GM06990 (cell line): ENCODE results near the gene STK11IP.

ENCODE experiments used
- DNase-seq: peaks from one replicate; pipeline ENCODE4 v3.0.0-alpha.2; 2011; ENCODE audit not compliant: insufficient read length; ENCODE audit errors: extremely low read depth
- H3K27me3 ChIP-seq: replicated peaks from 2 replicates; pipeline ENCODE4 v1.6.0; 2011; ENCODE audit warnings: low read length; ENCODE audit not compliant: control insufficient read depth, insufficient read depth
- H3K36me3 ChIP-seq: 2 replicates; pipeline ENCODE4 v1.5.1; 2011; ENCODE audit warnings: low read length; ENCODE audit not compliant: control insufficient read depth, insufficient read depth
- H3K4me3 ChIP-seq: replicated peaks from 2 replicates; pipeline ENCODE4 v1.5.1; 2011; ENCODE audit warnings: low read depth, mild to moderate bottlenecking, control low read depth, low read length
- TF ChIP-seq, protein P1 (sequence below): IDR thresholded peaks from 2 replicates; pipeline ENCODE4 v1.5.1; 2011; ENCODE audit warnings: low read length, control low read depth, mild to moderate bottlenecking, inconsistent platforms; ENCODE audit not compliant: insufficient read depth, poor library complexity, severe bottlenecking

STK11IP gene

DNA sequence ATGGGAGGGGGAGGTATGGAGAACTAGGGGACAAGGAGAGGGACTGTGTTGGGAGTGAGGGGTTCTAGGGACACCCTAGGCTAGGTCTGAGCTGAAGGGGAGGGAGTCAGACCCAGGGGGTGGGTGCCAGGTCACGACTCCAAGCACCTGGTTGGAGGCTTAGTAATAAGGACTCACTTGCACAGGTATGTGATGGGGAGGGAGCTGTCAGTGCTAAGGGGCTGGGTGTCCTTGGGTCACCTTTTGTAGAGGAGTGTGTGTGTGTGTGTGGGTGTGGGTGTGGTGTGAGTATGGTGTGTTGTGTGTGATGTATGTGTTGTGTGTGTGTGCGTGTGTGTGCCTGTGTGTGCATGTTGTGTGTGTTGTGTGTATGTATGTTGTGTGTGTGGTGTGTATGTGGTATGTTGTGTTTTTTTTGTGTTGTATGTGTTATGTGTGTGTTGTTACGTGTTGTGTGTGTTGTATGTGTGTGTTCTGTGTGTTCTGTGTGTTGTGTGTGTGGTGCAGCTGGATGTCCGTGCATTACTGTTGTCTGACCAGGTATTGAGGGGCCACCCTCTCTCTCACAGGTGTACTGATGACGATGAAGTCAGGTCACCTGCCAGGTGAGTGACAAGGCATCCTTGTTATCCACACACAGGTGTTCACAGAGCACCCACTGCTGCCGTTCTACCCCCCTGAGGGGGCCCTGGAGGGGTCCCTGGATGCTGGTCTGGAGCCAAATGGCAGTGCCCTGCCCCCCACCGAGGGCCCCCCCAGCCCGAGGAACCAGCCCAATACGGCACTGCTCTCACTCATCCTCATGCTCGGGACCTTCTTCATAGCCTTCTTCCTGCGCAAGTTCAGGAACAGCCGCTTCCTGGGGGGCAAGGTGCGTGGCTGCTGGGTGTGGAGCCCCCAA, 39.5 kb downstream of the STK11IP start:
- no peaks in the 10 kb centered on the region for H3K36me3 ChIP-seq
- TF ChIP-seq, protein P1, sequence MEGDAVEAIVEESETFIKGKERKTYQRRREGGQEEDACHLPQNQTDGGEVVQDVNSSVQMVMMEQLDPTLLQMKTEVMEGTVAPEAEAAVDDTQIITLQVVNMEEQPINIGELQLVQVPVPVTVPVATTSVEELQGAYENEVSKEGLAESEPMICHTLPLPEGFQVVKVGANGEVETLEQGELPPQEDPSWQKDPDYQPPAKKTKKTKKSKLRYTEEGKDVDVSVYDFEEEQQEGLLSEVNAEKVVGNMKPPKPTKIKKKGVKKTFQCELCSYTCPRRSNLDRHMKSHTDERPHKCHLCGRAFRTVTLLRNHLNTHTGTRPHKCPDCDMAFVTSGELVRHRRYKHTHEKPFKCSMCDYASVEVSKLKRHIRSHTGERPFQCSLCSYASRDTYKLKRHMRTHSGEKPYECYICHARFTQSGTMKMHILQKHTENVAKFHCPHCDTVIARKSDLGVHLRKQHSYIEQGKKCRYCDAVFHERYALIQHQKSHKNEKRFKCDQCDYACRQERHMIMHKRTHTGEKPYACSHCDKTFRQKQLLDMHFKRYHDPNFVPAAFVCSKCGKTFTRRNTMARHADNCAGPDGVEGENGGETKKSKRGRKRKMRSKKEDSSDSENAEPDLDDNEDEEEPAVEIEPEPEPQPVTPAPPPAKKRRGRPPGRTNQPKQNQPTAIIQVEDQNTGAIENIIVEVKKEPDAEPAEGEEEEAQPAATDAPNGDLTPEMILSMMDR, result no peak
- no peak overlapping the region for H3K4me3 ChIP-seq
- H3K27me3 ChIP-seq, result peaks cover 1% of the 10 kb centered on the region; the same call in 1 of the 2 replicates
- DNase-seq, result no peak

- no peaks in the 10 kb centered on the region for H3K36me3 ChIP-seq
- peaks cover 1% of the 10 kb centered on the region; the same call in 1 of the 2 replicates for H3K27me3 ChIP-seq
- TF ChIP-seq, protein P1, result no peak
- H3K4me3 ChIP-seq, result no peak overlapping the region
- no peak for DNase-seq
Observed at GRCh38 chr2:219637842-219638185, 40.2 kb downstream of the STK11IP start.

- H3K36me3 ChIP-seq, result no peaks in the 10 kb centered on the region
- TF ChIP-seq, protein P1, result peak; percentile 44
- H3K4me3 ChIP-seq, result no peak overlapping the region
- peaks cover 1% of the 10 kb centered on the region; the same call in 1 of the 2 replicates for H3K27me3 ChIP-seq
- no peak for DNase-seq
Observed at GRCh38 chr2:219638217-219638947, 40.7 kb downstream of the STK11IP start.

GRCh38 chr2:219638948-219639755, 41.5 kb downstream of the STK11IP start:
- DNase-seq, result no peak
- no peaks in the 10 kb centered on the region for H3K36me3 ChIP-seq
- peaks cover 1% of the 10 kb centered on the region; the same call in 1 of the 2 replicates for H3K27me3 ChIP-seq
- TF ChIP-seq, protein P1, result no peak
- H3K4me3 ChIP-seq, result no peak overlapping the region

DNA sequence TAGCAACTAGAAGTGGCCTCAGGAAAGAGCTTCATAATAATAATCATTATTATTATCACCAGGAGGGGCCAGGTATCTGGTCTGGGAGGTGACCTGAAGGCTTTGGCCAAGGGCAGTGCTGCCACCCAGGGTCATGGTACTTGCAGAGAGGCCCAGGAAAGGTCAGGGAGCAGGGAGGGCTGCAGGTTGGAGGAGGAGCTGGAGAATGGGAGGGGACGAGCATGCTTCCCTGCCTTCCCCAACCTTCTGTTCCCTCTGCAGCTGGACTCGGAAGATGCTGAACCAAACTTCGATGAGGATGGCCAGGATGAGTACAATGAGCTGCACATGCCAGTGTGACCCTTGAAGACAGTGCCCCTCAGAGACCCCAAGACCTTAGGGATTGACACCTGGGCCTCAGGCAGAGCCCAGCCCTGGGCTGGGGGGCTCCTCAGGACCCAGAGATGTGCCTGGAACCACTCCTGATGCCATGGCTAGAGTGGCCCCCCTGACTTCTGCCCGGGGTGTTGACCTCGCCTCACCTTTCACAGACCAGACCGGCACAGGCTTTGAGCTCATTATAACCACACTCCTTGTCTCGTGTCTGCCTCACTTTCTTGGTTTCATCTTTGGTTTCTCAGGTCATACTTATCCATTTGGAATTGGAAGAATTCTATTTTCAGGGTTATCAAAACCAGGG, 43.9 kb downstream of the STK11IP start:
- Histone ChIP-seq H3K4me3 (no peak overlapping the region), H3K36me3 (no peaks in the 10 kb centered on the region), H3K27me3 (0 out of 2 replicates have a peak, but pooled peaks cover 1% of the 10 kb centered on the region)
- no peak for DNase-seq
- TF ChIP-seq, protein P1, result no peak
